Thymus (tissue), 11 donors: Measurements from ENCODE around the gene PCDH1. TPM values are rescaled to one million over a fixed set of nuclear protein-coding genes. Genes with fewer than 3 reads are reported as not detected.
A peak's percentile ranks its signal among the peaks of the same experiment; 100 is the strongest.

Source experiments
- DNase-seq, 9 donors: peaks; one replicate each; pipeline ENCODE4 v3.0.0-alpha.2; 2013; ENCODE audit warnings: low spot score in 9 of 9, low read depth in 6 of 9, missing footprints in 1 of 9
- H3K27ac ChIP-seq, 2 donors: one replicate each; pipeline ENCODE4 v1.5.1; 2013; ENCODE audit warnings: control low read depth in 1 of 2, low read depth in 1 of 2, low read length in 1 of 2, mild to moderate bottlenecking in 1 of 2, moderate library complexity in 1 of 2
- H3K27me3 ChIP-seq, 2 donors: one replicate each; pipeline ENCODE4 v1.5.1; 2013; ENCODE audit warnings: low read length in 1 of 2; ENCODE audit not compliant: control insufficient read depth in 2 of 2, insufficient read depth in 1 of 2
- H3K36me3 ChIP-seq, 2 donors: one replicate each; pipeline ENCODE4 v1.5.1; 2013; ENCODE audit warnings: low read length in 1 of 2, mild to moderate bottlenecking in 1 of 2, moderate library complexity in 1 of 2; ENCODE audit not compliant: control insufficient read depth in 2 of 2, insufficient read depth in 2 of 2
- H3K4me1 ChIP-seq, 2 donors: one replicate each; pipeline ENCODE4 v1.5.1; 2013; ENCODE audit warnings: low read length in 2 of 2; ENCODE audit not compliant: control insufficient read depth in 2 of 2, insufficient read depth in 2 of 2
- H3K4me3 ChIP-seq, 2 donors: one replicate each; pipeline ENCODE4 v1.5.1; 2013; ENCODE audit warnings: low read length in 2 of 2, control low read depth in 1 of 2, mild to moderate bottlenecking in 1 of 2
- H3K9me3 ChIP-seq, 2 donors: one replicate each; pipeline ENCODE4 v1.5.1; 2013; ENCODE audit warnings: low read length in 1 of 2, mild to moderate bottlenecking in 1 of 2; ENCODE audit not compliant: control insufficient read depth in 2 of 2, insufficient read depth in 1 of 2
- WGBS: extraction: QIAGEN DNeasy Blood & Tissue Kit; methylation state at CpG from one replicate; pipeline ENCODE4 v1.1.7; 2013; 5-methylcytosine and 5-hydroxymethylcytosine counted together
- polyA plus RNA-seq: library from polyadenylated mRNA; stranded (reverse); fragments of 200-250 nt; gene quantifications from one replicate; pipeline ENCODE4 v1.2.3, GENCODE V29; 2013
- total RNA-seq: library from RNA; stranded (reverse); fragments of 120-200 nt; gene quantifications from one replicate; pipeline ENCODE4 v1.2.4, GENCODE V29; 2013
- donor health status: healthy.

The PCDH1 gene
- total and polyA plus RNA-seq, 2 donors = 1.9 to 5.1 TPM

DNA sequence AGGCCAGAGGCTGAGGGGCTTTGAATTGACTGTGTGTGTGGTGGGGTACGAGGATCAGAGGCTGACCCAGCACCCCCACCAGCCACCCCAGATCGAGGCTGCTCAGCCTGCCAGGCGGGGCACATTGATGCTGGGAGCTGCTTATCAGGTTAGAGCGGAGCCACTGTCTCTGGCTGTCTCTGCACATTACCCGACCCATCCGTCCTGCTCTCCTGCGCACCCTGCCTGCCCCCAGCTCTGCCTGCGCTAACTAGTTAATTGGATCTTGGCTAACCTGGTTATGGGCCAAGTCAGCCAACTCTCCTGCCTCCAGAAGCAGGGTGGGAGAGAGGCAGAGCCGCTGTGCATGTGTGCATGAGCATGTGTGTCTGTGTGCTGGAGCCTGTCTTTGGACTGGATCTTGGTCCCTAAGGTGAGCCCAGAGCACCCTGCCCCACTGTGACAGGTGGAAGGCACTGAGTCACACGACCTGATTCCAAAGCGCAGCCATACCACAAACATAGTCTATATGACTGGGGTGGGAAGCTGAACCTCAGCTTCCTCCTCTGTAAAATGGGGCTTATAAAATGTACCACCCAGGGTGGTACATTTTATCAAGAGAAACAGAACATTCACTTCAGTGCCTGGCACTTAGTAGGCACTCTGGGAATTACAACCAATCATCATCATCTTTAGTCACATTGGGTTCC is 39.7 kb downstream of the PCDH1 start:
- H3K36me3 ChIP-seq = no peaks in the 10 kb centered on the region
- H3K27me3 ChIP-seq = peaks cover 0 to 4% of the 10 kb centered on the region in 2 donors
- no peak for DNase-seq
- 83% methylated on average over 11 of the region's 11 CpGs for WGBS
- peak overlapping the region in 1 of 2 donors; percentile 17 for H3K4me3 ChIP-seq
- peak overlapping the region in 1 of 2 donors; percentile 86 for H3K27ac ChIP-seq
- peaks cover 66 to 83% of the 10 kb centered on the region in 2 donors for H3K4me1 ChIP-seq
- peaks cover 0 to 5% of the 10 kb centered on the region in 2 donors for H3K9me3 ChIP-seq

DNA sequence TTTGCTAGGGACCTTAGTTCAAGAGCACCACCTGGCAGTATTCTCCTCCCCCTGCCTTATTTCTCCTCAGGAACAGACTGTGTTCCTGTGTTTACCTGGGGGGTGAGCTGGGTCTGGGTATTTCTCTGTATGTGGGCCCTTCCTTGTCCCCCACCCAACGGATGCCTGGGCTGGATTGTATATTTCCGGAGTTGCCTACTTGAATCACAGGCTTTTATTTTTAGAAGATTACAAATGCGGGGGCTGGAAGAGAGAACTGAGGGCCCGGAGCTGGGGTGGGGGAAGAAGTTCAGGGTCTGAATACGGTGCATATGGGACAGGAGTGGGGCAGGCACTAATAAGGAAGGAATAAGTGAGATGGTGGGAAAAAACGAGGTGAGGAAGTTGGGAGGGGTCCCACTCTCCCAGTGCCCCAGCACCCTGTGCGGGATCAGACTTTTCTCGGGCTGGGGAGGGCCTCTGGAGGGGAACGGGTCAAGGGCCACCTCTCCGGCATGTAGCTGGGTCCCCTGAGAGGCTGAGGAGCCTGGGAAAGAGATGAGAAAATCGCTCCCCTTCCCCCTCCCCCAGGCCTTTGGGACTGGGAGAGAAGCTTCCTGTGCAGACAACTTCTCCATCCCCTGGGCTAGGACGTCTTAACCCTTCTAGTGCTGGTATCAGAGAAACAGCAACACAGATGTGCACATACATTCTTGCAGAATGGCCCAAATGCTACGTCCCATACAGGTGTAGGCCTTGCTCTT is 42.1 kb downstream of the PCDH1 start:
- 16% methylated on average over 13 of the region's 13 CpGs for WGBS
- Histone ChIP-seq H3K36me3 (no peaks in the 10 kb centered on the region), H3K27me3 (peaks cover 0 to 6% of the 10 kb centered on the region in 2 donors), H3K4me1 (peaks cover 44 to 59% of the 10 kb centered on the region in 2 donors), H3K9me3 (peaks cover 0 to 5% of the 10 kb centered on the region in 2 donors), H3K27ac (peak overlapping the region in 1 of 2 donors; percentile 55), H3K4me3 (peak overlapping the region in 1 of 2 donors; percentile 12)
- peak in 1 of 9 donors; percentile 74 for DNase-seq

DNA sequence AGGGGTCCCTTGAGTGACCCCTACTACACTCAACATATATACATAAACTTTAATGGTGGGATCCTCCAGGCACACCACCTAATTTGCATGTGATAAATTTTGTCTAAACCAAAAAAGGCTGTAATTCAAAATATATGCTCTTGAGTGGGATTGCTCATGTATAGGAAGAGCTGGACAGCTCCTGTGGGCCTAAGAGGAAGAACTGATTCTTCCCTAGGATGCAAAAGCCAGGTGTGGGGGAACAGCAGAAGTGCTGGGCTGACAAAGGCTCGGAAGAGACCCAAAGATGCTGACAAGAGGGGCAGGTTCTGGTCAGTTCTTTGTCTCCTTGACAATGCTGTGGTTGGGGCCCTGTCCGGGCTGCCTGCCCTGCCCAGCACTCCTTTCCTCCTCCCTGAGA is 43.9 kb downstream of the PCDH1 start:
- Histone ChIP-seq H3K27me3 (peaks cover 0 to 6% of the 10 kb centered on the region in 2 donors), H3K27ac (no peak overlapping the region), H3K4me3 (no peak overlapping the region), H3K9me3 (peaks cover 0 to 4% of the 10 kb centered on the region in 2 donors), H3K4me1 (peaks cover 29 to 43% of the 10 kb centered on the region in 2 donors), H3K36me3 (no peaks in the 10 kb centered on the region)
- 45% methylated on average over 2 of the region's 2 CpGs for WGBS
- no peak for DNase-seq

DNA sequence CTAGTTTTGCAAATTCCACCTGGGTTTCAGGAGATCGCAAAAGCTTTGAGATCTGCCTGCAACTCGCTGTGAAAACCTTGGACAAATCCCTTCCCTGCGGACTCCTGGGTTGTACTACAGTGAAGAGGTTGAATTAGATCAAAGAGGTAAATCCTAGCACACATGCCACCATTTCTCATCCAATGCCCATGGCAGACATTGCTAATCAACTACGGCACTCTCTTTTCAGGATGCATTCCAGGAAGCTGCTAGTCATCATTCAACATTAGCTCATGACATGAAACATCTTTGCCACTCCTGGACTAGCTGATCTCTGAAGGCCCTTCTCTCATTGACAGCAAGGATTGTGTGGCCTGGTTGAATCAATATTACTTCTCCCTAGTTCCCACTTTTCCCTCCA is 46.1 kb downstream of the PCDH1 start:
- no peak overlapping the region for H3K27ac ChIP-seq

DNA sequence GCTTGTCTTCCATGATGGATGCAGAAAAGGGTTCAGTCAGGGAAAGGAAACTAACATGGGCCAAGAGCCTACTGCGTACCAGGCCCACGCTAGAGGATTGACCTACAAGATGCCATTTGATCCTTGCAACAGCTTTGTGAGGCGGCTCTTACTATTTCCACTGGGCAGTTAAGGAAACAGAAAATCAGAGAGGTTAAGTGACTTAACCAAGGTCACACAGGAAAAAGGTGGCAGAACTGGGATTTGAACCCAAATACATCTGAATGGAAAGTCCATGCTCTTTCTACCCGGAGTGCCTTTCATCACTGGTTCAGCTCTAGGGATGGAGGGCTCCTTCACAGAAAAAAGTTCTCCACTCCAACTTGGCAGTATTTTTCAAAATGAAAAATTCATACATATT is 50.0 kb downstream of the PCDH1 start:
- H3K27me3 ChIP-seq = peaks cover 0 to 42% of the 10 kb centered on the region in 2 donors
- no peaks in the 10 kb centered on the region for H3K9me3 ChIP-seq
- peaks cover 3 to 13% of the 10 kb centered on the region in 2 donors for H3K4me1 ChIP-seq
- WGBS = 87% methylated on average over 4 of the region's 4 CpGs
- no peak for DNase-seq
- H3K4me3 ChIP-seq = no peak overlapping the region
- H3K27ac ChIP-seq = no peak overlapping the region
- H3K36me3 ChIP-seq = no peaks in the 10 kb centered on the region

More for the DNA sequence above, 46.1 kb downstream of the PCDH1 start:
- no peak overlapping the region for H3K4me3 ChIP-seq
- H3K27me3 ChIP-seq = peaks cover 0 to 7% of the 10 kb centered on the region in 2 donors
- peaks cover 17 to 25% of the 10 kb centered on the region in 2 donors for H3K4me1 ChIP-seq
- no peak for DNase-seq
- no peaks in the 10 kb centered on the region for H3K9me3 ChIP-seq
- 98% methylated on average over 4 of the region's 4 CpGs for WGBS
- H3K36me3 ChIP-seq = no peaks in the 10 kb centered on the region

DNA sequence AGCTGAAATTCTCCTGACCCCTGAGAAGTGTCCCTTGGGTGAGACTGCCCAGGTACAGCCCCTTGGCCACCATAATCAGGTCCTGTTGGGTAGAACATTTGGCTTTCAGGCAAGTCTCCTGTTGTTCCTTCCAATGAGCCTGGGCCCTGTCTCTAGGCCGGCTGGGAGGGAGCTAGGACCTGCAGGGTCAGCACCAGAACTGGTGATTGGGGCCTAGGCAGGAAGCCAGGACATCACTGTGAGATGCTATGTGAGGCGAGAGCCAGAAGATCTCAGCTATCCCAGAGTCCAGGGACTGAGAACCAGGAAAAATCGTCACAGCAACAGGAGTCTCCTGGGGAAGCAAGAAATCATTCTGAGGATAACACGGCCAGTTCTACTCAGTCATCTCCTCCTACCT is 51.5 kb downstream of the PCDH1 start:
- WGBS = 90% methylated on average over 4 of the region's 4 CpGs
- peaks cover 3 to 13% of the 10 kb centered on the region in 2 donors for H3K4me1 ChIP-seq
- no peak for DNase-seq
- no peak overlapping the region for H3K4me3 ChIP-seq
- no peak overlapping the region for H3K27ac ChIP-seq
- no peaks in the 10 kb centered on the region for H3K36me3 ChIP-seq
- no peaks in the 10 kb centered on the region for H3K9me3 ChIP-seq
- peaks cover 0 to 42% of the 10 kb centered on the region in 2 donors for H3K27me3 ChIP-seq

DNA sequence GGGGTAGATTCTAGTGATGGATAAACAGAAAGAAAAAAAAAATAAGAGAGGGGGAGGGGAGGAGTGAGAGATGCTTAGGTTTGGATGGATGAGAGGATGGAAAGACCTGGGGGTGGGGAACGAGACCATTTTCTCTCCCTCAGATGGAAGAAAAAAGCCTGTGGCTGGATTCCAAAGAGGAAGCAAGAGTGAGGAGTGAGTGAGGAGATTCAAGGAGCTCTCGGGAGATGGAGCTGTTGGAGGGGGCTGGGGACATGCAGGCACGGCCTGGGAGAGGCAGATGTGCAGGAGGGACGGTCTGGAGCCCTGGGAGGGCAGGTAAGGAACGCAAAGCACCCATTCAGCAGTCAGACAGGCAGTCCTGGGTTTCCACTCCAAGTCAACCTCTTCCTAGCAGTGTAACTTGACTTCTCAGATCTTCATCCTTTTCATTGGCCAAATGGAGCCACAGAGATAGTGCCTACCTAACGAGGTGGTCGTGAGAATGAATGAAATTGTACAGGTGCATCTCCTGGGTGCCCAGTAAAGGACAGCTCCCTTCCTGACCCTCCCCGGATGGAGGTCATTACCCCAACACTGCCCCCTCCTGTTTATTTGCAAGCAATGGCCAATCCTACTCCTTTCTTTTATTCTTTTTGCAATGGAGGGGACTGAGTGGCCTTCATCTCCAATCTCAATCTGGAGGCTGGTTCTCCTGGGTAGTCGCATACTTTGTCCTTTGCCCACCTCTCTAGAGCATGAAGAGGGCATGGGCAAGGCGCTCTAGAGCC is 52.2 kb downstream of the PCDH1 start:
- no peak for DNase-seq
- H3K9me3 ChIP-seq = no peaks in the 10 kb centered on the region
- H3K4me1 ChIP-seq = peaks cover 3 to 13% of the 10 kb centered on the region in 2 donors
- H3K27ac ChIP-seq = no peak overlapping the region
- 77% methylated on average over 10 of the region's 10 CpGs for WGBS
- peaks cover 0 to 39% of the 10 kb centered on the region in 2 donors for H3K27me3 ChIP-seq
- H3K4me3 ChIP-seq = no peak overlapping the region
- no peaks in the 10 kb centered on the region for H3K36me3 ChIP-seq

DNA sequence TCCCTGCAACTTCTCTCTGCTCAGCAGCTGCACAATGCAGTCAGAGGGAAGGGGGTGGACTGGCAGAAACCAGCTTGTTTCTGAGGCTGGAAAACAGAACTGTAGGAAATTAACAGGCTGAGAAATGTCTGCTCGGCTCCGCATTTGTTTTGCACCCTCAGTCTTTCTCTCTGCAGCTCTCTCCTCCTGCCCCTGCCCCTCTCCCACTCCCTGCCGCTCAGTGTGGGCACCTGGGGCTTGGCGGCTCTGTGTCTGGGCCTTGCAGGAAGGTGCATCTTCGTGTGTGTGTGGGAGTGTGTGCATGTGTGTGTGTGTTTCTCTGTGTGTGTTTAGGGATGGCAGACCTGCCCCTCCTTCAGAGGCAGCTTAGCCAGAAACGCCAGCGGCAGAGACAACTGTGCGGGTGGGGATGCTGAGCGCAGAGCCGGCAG is 53.0 kb downstream of the PCDH1 start:
- Histone ChIP-seq H3K27me3 (peaks cover 0 to 41% of the 10 kb centered on the region in 2 donors), H3K4me1 (peaks cover 3 to 13% of the 10 kb centered on the region in 2 donors), H3K36me3 (no peaks in the 10 kb centered on the region), H3K9me3 (no peaks in the 10 kb centered on the region), H3K4me3 (no peak overlapping the region), H3K27ac (no peak overlapping the region)
- no peak for DNase-seq
- 60% methylated on average over 10 of the region's 10 CpGs for WGBS
